GM10248 (cell line): ENCODE measurements around the gene SLC22A23.

Experiments
- CTCF ChIA-PET: fragments of 300-600 bp; sonication (Branson Sonifier 250); formaldehyde crosslinking; extraction: SDS; loops from one replicate; lab custom pipeline; 2021; ENCODE audit warnings: antibody characterized with exemption; lab: Yijun Ruan, JAX
- POLR2A ChIA-PET: fragments of 350-650 bp; sonication (Branson Sonifier 250); formaldehyde crosslinking; extraction: SDS; loops from one replicate; lab custom pipeline; 2020; ENCODE audit warnings: antibody characterized with exemption; lab: Yijun Ruan, JAX
- DNase-seq: peaks from one replicate; pipeline ENCODE4 v3.0.0; 2012; ENCODE audit errors: extremely low spot score
- TF ChIP-seq, protein P1 (sequence below): IDR thresholded peaks from 2 replicates; pipeline ENCODE4 v1.5.1; 2012; ENCODE audit warnings: mild to moderate bottlenecking, low read depth; ENCODE audit errors: extremely low read depth, missing control alignments, control extremely low read depth

Gene SLC22A23

DNA sequence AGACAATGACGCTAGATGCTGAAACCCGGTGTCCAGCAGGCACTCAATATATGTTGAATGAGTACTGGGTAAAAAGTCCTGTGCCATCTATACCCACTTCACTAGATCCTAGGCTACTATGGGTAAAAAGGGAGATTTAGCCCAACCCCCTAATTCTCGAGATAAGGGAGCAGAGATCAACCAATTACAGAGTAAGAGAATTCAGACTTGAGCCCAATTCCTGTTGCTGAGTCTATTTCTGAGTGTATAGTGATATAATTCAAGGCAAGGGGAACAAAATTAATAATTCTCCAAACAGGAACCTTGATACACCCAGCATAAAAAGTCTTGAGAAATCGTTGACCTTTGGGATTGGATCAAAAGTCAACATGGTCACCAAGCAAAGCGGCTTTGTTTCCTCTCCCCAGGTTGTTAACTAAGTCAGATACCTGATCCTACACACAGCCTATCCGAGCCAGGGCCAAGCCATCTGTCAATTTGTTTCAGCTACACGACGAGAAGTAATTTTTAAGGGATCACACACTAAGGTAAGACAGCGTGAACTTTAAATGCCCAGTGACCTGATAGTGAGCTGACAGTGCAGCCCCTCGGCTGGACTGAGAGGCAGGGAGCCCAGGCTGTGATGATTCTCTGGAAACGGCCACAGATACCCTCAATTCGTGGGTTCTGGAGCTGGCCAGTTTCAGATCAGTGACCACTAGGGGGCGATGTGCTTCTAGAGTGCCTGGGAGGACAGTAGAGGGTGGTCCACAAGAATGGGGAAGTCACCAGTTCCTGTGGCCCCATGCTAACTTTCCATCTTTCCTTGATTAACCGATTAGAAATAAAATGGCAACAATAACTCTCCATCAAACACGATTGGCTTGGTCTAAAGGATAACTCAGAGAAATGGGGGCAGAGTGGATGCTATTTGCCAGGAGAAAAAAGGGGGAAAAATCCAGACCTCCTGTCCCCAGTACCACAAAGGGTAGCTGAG, 46.2 kb downstream of the SLC22A23 start:
- TF ChIP-seq, protein P1, sequence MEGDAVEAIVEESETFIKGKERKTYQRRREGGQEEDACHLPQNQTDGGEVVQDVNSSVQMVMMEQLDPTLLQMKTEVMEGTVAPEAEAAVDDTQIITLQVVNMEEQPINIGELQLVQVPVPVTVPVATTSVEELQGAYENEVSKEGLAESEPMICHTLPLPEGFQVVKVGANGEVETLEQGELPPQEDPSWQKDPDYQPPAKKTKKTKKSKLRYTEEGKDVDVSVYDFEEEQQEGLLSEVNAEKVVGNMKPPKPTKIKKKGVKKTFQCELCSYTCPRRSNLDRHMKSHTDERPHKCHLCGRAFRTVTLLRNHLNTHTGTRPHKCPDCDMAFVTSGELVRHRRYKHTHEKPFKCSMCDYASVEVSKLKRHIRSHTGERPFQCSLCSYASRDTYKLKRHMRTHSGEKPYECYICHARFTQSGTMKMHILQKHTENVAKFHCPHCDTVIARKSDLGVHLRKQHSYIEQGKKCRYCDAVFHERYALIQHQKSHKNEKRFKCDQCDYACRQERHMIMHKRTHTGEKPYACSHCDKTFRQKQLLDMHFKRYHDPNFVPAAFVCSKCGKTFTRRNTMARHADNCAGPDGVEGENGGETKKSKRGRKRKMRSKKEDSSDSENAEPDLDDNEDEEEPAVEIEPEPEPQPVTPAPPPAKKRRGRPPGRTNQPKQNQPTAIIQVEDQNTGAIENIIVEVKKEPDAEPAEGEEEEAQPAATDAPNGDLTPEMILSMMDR: peak; percentile 49
- peak; percentile 67 for DNase-seq
- CTCF ChIA-PET: interaction anchor here (0.6 to 3.3 kb wide), 24 partner anchors 11 to 322 kb away, joined by 3 to 11 read pairs (median 4); partner anchors contain the start of gene SLC22A23
- POLR2A ChIA-PET: no interaction called here

DNA sequence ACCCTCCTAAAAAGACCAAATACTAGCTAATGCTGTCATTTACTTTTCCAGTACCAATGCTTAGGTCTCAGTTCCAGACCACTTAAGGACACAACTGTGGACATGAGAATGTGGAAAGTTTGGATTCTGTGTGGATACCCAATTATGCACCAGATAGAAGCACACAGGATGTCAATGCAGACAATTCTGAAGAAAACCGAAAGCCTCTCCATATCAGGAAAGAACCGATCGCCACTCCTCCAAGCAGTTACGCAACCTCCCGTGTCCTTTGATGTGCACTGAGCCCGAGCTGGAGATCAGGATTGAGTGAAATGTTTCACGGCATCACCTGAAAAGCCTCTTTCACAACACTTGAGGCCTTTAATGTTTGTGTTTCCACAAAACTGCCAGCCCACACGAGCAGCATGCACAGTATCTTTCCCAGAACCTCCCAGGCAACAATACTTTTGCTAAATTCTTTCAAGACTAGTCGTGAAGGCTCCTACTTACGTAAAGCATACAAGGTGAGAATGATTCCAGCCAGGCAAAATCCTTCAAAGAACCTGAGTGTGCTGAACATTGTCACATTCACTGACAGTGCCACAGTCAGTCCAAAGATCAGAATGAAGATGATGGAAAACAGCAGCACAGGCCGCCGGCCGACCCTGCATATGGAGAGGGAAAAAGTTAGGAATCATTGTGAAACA, 47.0 kb downstream of the SLC22A23 start:
- TF ChIP-seq, protein P1: no peak
- CTCF ChIA-PET: interaction anchor here (0.6 to 2.0 kb wide), 10 partner anchors 10 to 323 kb away, joined by 3 to 8 read pairs (median 4); no protein-coding TSS in a partner anchor
- DNase-seq: no peak
- POLR2A ChIA-PET: no interaction called here

DNA sequence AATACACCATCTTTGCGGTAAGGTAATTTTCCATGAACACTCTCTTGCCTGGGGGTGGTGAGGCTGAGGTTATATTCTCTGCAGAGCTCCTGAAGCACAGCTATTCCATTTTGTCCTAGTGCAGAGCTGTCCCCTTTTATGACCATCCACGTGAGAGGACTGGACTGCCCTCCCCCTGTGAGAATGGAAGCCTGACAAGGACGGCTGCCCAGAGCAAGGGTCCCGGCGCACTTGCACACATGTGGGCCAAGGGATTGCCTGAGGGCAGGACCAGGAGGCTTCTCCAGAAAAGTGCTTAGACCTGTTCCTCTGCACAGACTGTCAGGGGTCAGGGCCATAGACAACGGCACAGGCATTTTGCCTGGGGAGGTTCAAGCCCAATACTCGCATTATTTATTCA, 48.2 kb downstream of the SLC22A23 start:
- POLR2A ChIA-PET: no interaction called here
- TF ChIP-seq, protein P1: no peak

DNA sequence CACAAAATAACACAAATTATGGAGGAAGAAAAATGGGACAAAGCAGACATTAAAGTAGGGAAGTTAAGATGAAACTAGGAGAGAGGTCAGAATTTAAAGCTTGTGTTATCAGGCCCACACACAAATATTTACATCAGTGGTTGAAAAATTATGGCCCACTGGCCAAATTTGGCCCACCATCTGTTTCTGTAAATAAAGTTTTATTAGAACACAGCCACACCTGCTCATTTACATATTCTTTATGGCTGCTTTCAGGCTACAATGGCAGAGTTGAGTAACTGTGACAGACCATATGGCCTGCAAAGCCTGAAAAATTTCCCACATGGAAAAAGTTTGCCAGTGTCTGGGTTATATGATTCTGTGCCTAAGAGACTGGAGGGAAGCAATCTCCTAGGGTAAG, 49.0 kb downstream of the SLC22A23 start:
- ChIA-PET POLR2A (no interaction called here), CTCF (interaction anchor here (1.2 to 1.9 kb wide), 4 partner anchors 17 to 25 kb away, joined by 3 to 5 read pairs (median 4); no protein-coding TSS in a partner anchor)
- TF ChIP-seq, protein P1: no peak
- no peak for DNase-seq

More for the DNA sequence above, 48.2 kb downstream of the SLC22A23 start:
- CTCF ChIA-PET: interaction anchor here (0.9 to 1.9 kb wide), 4 partner anchors 9 to 24 kb away, joined by 3 to 5 read pairs (median 4); no protein-coding TSS in a partner anchor
- no peak for DNase-seq

DNA sequence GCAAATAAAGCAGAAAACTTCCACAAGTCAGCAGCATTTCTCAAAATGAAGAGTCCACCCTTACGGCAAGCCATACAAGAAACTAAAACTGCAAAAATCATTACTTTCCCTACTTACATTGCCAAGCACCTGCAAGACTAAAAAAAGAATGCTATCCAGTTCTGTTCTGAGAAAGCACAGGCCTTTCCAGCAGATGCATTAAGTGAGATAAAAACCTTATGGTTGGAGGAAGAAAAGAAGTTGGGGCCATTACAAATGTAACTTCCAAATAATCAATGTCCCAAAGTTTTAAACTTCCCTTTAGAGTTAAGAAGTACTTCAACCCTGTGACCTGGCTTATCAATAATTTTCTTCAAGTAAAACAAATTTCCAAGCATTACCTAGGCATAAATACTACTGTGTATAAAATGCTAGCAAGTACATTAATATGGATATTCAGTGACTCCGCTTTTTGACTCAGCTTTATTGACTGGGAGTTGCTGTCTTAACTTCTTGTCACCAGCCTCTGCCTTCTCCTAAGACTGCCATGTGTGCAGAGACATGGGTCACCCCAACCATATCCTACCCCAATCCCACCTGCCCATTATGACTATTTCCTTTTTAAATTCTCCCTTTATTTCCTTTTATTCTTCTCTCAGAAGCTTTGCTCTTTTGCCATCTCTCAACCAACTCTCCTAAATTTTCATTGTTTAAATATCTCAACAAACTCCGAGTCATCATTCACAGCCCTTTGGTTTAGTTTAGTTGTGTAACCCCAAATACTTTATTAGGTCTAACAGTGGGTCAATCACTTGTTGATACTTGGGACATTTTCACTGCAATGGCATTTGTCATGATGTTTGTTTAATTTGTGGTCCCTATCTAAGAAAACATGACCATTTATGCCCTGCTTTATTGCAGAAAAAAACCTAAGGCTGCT, 49.7 kb downstream of the SLC22A23 start:
- TF ChIP-seq, protein P1: no peak
- CTCF ChIA-PET: interaction anchor here (1.2 to 1.9 kb wide), 3 partner anchors 16 to 26 kb away, joined by 3 to 5 read pairs (median 4); no protein-coding TSS in a partner anchor
- POLR2A ChIA-PET: no interaction called here
- no peak for DNase-seq
